SK-N-MC (cell line): ENCODE measurements around the gene MARF1.

Experiments
- EZH2 ChIP-seq: fragments of 200-600 bp; sonication (generic); IDR thresholded peaks from one replicate; pipeline ENCODE4 v1.6.1; 2017; ENCODE audit warnings: antibody characterized with exemption
- FOXP2 ChIP-seq: optimal IDR thresholded peaks from 2 replicates; pipeline ENCODE3; 2011; ENCODE audit warnings: mild to moderate bottlenecking, moderate library complexity; ENCODE audit not compliant: insufficient read depth; ENCODE audit errors: extremely low read length, control extremely low read depth
- POLR2AphosphoS5 ChIP-seq: IDR thresholded peaks from 2 replicates; pipeline ENCODE4 v1.6.1; 2012; ENCODE audit warnings: mild to moderate bottlenecking, low read depth, low read length, borderline replicate concordance

DNA sequence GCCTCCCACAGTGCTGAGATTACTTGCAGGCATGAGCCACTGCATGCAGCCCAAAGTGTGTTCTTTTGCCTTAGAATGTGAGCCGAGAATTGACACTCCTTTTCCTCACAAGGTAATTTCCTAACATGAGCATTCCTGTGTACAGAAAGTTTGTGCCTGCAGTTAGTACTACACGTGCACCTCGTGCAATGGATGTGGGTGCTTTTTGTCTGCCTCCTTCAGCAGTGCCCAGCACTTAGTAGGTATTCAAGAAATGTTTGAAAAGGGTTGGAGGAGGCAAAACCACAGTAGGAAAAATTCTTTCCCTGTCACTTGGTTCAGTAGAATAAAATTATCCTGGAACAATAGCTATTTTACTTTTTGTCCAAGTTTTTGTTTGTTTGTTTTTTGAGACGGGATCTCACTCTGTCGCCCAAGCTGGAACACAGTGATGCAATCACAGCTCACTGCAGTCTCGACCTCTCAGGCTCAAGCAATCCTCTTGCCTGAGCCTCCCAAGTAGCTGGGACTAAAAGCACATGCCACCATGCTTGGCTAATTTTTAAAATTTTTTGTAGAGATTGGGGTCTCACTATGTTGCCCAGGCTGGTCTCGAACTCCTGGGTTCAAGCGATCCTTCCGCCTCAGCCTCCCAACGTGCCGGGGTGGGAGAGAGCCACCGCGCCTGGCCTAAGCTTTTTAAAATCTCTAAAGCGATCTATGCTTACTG is 9.5 kb upstream of the MARF1 start:
- no peak for TF ChIP-seq POLR2AphosphoS5
- TF ChIP-seq EZH2, result no peak
- no peak for TF ChIP-seq FOXP2
